Erythroblast (primary cell): ENCODE results near the gene TRAF7.
"Not testable (repeated sequence)": the region's sequence is repeated elsewhere in the genome, so short reads cannot be mapped to it uniquely, and the experiment has no call there.

Source experiments
- DNase-seq, 2 experiments: peaks; one replicate each; lab custom pipeline; 2025; lab: John Stamatoyannopoulos, UW
- GATA1 ChIP-seq: IDR thresholded peaks from 2 replicates; pipeline ENCODE4 v1.6.1; 2011; ENCODE audit warnings: low read depth, mild to moderate bottlenecking, control low read depth, low read length, moderate library complexity
- POLR2A ChIP-seq: IDR thresholded peaks from 2 replicates; pipeline ENCODE4 v1.6.1; 2011; ENCODE audit warnings: mild to moderate bottlenecking, low read length

The TRAF7 gene

GRCh38 chr16:2121853-2122252 lies 33.7 kb upstream of the TRAF7 start:
- no peak for DNase-seq
- TF ChIP-seq GATA1 (no peak), POLR2A (no peak)

DNA sequence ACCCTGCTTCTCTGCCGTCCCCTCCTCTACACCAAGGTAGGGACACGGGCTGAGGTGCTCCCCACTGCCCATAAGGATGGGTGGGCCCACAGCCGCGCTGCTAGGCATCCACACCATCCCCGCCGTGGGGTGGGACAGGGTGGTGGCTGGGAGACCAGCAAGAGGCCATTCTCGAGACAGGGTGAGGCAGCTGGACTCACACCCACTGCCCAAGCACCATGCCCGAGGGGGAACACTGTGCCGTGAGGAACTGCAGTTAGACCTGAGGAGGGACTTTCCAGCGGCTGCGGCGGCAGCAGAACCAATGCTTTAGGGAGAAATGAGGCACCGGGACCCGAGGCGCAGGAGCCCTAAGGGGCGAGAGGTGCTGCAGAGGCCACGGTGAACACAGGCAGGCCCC lies 33.2 kb upstream of the TRAF7 start:
- DNase-seq: no peak

DNA sequence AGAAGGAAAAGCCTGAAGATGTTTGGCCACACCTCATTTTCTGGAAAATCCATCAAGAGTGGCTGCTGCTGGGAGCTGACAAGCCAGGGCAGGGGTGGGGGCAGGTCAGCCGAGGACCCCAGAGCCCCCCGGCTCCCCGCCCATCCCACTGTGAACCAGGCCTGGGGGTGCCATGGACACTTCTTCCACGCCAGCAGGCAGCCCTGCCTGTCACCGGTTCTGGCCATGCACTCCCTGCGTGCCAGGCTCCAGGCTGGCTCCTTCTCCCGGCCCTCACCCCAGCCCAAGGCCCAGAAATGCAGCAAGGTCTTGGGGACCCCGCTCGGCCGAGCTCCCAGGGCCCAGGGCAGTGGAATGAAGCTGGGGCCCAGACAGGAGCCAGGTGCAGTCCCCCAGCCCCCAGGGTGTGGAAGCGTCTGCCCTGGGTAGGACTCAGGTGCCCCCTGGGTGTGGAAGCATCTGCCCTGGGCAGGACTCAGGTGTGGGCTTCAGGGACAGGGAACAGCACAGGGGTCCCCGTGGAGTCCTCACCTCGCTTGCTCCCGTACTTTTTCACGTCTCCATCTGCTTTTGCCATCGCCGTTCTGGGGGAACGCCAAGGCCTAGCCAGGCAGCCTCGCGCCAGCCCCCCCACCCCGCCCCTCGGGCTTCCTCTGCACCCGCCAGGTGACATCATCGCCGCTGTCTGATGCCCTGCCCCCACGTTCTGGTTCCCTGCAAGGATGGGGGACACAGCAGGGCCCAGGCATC lies 32.5 kb upstream of the TRAF7 start:
- not testable (repeated sequence) for DNase-seq

More for the DNA sequence above, 33.2 kb upstream of the TRAF7 start:
- TF ChIP-seq POLR2A (no peak), GATA1 (no peak)

- DNase-seq: not testable (repeated sequence)
Observed at GRCh38 chr16:2123706-2124376, 31.7 kb upstream of the TRAF7 start.

DNA sequence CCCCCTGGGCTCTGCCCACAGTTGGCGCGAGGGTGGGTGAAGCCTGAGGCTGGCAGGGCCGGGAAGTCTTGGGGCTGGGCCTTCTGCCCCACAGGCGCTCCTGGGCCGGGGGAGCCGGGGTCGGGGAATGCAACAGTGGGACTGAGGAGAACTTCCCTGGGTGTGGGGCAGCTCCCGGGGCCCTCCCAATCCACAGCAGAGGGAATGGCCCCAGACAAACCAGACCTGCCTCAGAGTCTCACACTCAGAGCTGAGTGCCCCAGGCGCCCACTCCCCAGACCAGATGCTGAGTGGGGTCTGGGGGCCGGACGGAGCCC lies 31.2 kb upstream of the TRAF7 start:
- DNase-seq: not testable (repeated sequence)

- DNase-seq: peak; percentile 44 to 45
Observed at GRCh38 chr16:2124694-2125444, 30.7 kb upstream of the TRAF7 start.

DNA sequence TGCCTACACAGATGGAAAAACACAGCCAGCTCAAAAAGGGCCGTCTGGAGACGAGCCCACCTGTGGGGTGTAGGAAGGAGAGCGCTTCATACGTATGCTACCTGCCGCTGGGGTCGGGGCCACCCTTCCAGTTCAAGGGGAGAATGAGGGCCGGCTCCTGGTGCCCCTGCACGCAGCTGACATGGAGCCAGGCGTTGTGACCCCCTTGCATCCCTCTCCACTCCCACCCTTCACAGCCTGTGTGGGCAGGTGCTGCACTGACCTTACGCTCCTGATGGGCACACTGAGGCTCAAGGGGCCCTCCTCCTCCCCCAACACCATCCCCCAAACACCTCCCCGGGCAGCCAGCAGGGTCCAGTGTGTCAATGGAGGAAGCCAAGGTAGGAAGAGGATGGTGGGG lies 30.0 kb upstream of the TRAF7 start:
- DNase-seq: not testable (repeated sequence)

DNA sequence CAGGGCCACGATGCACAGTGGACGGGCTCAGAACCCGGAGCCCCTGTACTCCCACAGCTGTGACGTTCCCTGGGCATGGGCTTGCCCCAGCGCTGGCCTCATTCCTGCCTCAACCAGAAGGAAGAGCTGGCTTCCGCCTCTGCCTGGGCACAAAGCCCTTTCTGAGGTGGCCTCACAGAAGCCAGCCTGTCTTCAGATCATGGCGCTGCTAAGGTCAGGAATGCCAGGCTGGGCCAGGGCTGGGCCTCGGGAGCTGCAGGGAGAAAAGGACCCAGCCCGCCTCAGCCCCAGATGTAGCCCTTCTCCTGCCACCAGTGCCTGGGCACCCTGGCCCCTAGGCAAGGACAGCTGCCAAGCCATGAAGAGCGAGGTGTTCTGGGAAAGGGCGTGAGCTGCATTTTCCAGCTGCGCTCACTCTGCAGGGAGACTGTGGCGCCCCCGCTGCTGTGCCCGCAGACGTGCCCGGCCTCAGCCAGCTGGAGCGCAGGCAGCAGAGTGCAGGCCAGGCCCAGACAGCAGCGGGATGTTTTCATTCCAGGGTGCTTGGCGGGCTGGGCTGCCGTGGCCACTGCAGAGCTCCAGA lies 29.3 kb upstream of the TRAF7 start:
- DNase-seq: not testable (repeated sequence)

DNA sequence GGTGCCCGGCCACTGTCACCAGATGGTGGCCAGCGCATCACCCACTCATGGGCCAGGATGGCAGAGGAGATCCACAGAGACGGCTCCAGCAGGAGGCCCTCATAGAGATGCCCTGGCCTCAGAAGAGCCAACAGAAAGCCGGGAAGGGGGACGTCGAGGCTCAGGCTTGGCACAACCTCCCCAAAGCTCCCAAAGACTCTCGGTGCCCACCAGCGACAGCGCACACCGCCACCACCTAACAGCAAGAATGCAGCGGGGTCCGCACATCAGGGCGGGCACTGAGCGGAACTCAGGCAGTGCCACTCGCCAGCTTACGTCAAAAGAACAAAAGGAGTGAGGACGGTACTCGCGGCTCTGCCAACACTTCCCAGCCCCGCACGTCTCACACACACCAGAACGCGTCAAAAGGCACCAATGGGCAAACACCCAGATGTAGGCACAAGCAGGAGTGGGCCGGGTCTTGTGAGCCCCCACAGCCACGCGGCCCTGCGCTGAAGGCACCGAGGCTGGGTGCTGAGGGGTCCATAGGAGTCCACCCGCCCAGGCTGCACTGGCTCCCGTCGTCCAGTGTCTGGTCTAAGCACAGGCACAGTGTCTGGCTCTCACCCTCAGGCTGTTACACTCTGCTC lies 28.5 kb upstream of the TRAF7 start:
- not testable (repeated sequence) for DNase-seq

- not testable (repeated sequence) for DNase-seq
Observed at GRCh38 chr16:2127630-2128280, 27.8 kb upstream of the TRAF7 start.

- not testable (repeated sequence) for DNase-seq
Observed at GRCh38 chr16:2129251-2129650, 26.3 kb upstream of the TRAF7 start.

GRCh38 chr16:2129890-2130447 lies 25.6 kb upstream of the TRAF7 start:
- not testable (repeated sequence) for DNase-seq

GRCh38 chr16:2133797-2134196 lies 21.8 kb upstream of the TRAF7 start:
- not testable (repeated sequence) for DNase-seq

- DNase-seq: peak; percentile 40 to 46
Observed at GRCh38 chr16:2135071-2135470, 20.5 kb upstream of the TRAF7 start.
